ENCODE measurements around the gene WDR62.

The WDR62 gene

DNA sequence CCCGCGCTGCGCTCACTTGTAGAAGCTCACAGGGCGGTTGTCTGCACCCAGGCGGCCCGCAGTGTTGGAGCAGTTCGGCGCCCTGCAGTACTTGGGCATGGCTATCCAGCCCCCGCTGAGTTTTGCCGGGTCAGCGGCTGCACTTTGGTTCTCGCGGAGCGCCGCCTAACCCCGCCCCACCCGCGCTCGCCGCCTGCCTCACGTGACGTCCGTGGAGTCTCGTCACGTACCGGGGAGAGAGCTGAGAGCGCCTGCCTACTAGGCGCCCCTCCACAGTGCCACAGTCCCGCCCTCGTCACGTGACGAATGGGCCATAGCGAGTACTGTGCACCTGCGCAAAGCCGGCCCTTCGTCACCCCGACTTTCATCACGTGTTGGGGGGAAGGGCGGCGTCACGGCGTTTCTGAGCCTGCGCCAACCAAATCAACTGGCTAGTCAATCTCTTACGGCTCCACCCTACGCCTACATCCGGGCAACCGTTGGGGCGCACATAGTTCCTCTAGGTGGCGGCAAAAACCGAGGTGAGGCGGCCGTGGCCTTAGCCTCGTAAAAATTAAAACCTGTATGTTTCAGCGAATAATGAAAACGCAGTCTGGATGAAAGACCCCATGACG, 471 bp upstream of the WDR62 start, which contains the start of gene THAP8 (continued):
- peak; percentile 94 for TF ChIP-seq SCRT1 (tag by site-specific recombination; IDR thresholded peaks at IDR 0.05; ENCODE audit: borderline replicate concordance)
- TF ChIP-seq GLI2 (tag by site-specific recombination; IDR thresholded peaks at IDR 0.05; ENCODE audit: borderline replicate concordance, low read depth) = no peak
- peak; percentile 68 for TF ChIP-seq WT1 (tag by site-specific recombination; IDR thresholded peaks at IDR 0.05)
- TF ChIP-seq ZNF24 (tag by site-specific recombination; IDR thresholded peaks at IDR 0.05) = peak; percentile 95
- TF ChIP-seq ZNF585B (tag by site-specific recombination; IDR thresholded peaks at IDR 0.05) = no peak
- TF ChIP-seq, protein P1, sequence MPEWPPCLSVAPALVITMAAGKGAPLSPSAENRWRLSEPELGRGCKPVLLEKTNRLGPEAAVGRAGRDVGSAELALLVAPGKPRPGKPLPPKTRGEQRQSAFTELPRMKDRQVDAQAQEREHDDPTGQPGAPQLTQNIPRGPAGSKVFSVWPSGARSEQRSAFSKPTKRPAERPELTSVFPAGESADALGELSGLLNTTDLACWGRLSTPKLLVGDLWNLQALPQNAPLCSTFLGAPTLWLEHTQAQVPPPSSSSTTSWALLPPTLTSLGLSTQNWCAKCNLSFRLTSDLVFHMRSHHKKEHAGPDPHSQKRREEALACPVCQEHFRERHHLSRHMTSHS (tag by site-specific recombination; IDR thresholded peaks at IDR 0.05) = no peak
- TF ChIP-seq KLF16 (tag by site-specific recombination; IDR thresholded peaks at IDR 0.05) = peak; percentile 99
- TF ChIP-seq ZNF324 (tag by site-specific recombination; IDR thresholded peaks at IDR 0.05) = no peak; the same call in none of the 2 replicates
- TF ChIP-seq, protein P2, sequence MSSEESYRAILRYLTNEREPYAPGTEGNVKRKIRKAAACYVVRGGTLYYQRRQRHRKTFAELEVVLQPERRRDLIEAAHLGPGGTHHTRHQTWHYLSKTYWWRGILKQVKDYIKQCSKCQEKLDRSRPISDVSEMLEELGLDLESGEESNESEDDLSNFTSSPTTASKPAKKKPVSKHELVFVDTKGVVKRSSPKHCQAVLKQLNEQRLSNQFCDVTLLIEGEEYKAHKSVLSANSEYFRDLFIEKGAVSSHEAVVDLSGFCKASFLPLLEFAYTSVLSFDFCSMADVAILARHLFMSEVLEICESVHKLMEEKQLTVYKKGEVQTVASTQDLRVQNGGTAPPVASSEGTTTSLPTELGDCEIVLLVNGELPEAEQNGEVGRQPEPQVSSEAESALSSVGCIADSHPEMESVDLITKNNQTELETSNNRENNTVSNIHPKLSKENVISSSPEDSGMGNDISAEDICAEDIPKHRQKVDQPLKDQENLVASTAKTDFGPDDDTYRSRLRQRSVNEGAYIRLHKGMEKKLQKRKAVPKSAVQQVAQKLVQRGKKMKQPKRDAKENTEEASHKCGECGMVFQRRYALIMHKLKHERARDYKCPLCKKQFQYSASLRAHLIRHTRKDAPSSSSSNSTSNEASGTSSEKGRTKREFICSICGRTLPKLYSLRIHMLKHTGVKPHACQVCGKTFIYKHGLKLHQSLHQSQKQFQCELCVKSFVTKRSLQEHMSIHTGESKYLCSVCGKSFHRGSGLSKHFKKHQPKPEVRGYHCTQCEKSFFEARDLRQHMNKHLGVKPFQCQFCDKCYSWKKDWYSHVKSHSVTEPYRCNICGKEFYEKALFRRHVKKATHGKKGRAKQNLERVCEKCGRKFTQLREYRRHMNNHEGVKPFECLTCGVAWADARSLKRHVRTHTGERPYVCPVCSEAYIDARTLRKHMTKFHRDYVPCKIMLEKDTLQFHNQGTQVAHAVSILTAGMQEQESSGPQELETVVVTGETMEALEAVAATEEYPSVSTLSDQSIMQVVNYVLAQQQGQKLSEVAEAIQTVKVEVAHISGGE (tag by site-specific recombination; conservative IDR thresholded peaks at IDR 0.05; ENCODE audit: low read depth) = peak; percentile 44; the same call in 1 of the 2 replicates
- TF ChIP-seq HOXD13 (CRISPR knock-in tag; IDR thresholded peaks at IDR 0.05; ENCODE audit: borderline replicate concordance) = no peak
- TF ChIP-seq GLIS2 (tag by site-specific recombination; IDR thresholded peaks at IDR 0.05) = peak; percentile 73
- TF ChIP-seq ZBTB8A (tag by site-specific recombination; IDR thresholded peaks at IDR 0.05) = peak; percentile 99
- TF ChIP-seq ZNF610 (tag by site-specific recombination; IDR thresholded peaks at IDR 0.05; ENCODE audit: borderline replicate concordance) = peak; percentile 97
- TF ChIP-seq ZNF169 (tag by site-specific recombination; IDR thresholded peaks at IDR 0.05) = no peak
- TF ChIP-seq, protein P3, sequence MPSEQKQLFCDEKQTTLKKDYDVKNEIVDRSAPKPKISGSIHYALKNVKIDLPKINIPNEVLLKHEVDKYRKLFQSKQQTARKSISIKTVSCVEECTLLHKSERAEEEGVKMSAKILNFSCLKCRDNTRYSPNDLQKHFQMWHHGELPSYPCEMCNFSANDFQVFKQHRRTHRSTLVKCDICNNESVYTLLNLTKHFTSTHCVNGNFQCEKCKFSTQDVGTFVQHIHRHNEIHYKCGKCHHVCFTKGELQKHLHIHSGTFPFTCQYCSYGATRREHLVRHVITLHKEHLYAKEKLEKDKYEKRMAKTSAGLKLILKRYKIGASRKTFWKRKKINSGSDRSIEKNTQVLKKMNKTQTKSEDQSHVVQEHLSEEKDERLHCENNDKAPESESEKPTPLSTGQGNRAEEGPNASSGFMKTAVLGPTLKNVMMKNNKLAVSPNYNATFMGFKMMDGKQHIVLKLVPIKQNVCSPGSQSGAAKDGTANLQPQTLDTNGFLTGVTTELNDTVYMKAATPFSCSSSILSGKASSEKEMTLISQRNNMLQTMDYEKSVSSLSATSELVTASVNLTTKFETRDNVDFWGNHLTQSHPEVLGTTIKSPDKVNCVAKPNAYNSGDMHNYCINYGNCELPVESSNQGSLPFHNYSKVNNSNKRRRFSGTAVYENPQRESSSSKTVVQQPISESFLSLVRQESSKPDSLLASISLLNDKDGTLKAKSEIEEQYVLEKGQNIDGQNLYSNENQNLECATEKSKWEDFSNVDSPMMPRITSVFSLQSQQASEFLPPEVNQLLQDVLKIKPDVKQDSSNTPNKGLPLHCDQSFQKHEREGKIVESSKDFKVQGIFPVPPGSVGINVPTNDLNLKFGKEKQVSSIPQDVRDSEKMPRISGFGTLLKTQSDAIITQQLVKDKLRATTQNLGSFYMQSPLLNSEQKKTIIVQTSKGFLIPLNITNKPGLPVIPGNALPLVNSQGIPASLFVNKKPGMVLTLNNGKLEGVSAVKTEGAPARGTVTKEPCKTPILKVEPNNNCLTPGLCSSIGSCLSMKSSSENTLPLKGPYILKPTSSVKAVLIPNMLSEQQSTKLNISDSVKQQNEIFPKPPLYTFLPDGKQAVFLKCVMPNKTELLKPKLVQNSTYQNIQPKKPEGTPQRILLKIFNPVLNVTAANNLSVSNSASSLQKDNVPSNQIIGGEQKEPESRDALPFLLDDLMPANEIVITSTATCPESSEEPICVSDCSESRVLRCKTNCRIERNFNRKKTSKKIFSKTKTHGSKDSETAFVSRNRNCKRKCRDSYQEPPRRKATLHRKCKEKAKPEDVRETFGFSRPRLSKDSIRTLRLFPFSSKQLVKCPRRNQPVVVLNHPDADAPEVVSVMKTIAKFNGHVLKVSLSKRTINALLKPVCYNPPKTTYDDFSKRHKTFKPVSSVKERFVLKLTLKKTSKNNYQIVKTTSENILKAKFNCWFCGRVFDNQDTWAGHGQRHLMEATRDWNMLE (tag by site-specific recombination; conservative IDR thresholded peaks at IDR 0.05; ENCODE audit: low read depth) = 0 out of 2 replicates have a peak, but pooled peaks have one; percentile 8
- TF ChIP-seq ZBTB7A (tag by site-specific recombination; IDR thresholded peaks at IDR 0.05; ENCODE audit: low read depth) = peak; percentile 92
- TF ChIP-seq, protein P4, sequence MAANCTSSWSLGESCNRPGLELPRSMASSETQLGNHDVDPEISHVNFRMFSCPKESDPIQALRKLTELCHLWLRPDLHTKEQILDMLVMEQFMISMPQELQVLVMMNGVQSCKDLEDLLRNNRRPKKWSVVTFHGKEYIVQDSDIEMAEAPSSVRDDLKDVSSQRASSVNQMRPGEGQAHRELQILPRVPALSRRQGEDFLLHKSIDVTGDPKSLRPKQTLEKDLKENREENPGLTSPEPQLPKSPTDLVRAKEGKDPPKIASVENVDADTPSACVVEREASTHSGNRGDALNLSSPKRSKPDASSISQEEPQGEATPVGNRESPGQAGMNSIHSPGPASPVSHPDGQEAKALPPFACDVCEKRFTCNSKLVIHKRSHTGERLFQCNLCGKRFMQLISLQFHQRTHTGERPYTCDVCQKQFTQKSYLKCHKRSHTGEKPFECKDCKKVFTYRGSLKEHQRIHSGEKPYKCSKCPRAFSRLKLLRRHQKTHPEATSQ (tag by site-specific recombination; IDR thresholded peaks at IDR 0.05) = peak; percentile 99
- TF ChIP-seq KLF1 (tag by site-specific recombination; IDR thresholded peaks at IDR 0.05) = peak; percentile 98
- TF ChIP-seq, protein P5, sequence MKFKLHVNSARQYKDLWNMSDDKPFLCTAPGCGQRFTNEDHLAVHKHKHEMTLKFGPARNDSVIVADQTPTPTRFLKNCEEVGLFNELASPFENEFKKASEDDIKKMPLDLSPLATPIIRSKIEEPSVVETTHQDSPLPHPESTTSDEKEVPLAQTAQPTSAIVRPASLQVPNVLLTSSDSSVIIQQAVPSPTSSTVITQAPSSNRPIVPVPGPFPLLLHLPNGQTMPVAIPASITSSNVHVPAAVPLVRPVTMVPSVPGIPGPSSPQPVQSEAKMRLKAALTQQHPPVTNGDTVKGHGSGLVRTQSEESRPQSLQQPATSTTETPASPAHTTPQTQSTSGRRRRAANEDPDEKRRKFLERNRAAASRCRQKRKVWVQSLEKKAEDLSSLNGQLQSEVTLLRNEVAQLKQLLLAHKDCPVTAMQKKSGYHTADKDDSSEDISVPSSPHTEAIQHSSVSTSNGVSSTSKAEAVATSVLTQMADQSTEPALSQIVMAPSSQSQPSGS (tag by site-specific recombination; IDR thresholded peaks at IDR 0.05; ENCODE audit: low read depth) = peak; percentile 81
- peak; percentile 99 for TF ChIP-seq ZNF335 (tag by site-specific recombination; conservative IDR thresholded peaks at IDR 0.05)
- no peak for TF ChIP-seq TCF7L2 (IDR thresholded peaks at IDR 0.05; ENCODE audit: borderline replicate concordance, low read depth, low read length)
- TF ChIP-seq ZNF791 (tag by site-specific recombination; IDR thresholded peaks at IDR 0.05) = no peak
- TF ChIP-seq, protein P6, sequence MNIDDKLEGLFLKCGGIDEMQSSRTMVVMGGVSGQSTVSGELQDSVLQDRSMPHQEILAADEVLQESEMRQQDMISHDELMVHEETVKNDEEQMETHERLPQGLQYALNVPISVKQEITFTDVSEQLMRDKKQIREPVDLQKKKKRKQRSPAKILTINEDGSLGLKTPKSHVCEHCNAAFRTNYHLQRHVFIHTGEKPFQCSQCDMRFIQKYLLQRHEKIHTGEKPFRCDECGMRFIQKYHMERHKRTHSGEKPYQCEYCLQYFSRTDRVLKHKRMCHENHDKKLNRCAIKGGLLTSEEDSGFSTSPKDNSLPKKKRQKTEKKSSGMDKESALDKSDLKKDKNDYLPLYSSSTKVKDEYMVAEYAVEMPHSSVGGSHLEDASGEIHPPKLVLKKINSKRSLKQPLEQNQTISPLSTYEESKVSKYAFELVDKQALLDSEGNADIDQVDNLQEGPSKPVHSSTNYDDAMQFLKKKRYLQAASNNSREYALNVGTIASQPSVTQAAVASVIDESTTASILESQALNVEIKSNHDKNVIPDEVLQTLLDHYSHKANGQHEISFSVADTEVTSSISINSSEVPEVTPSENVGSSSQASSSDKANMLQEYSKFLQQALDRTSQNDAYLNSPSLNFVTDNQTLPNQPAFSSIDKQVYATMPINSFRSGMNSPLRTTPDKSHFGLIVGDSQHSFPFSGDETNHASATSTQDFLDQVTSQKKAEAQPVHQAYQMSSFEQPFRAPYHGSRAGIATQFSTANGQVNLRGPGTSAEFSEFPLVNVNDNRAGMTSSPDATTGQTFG (tag by site-specific recombination; IDR thresholded peaks at IDR 0.05; ENCODE audit: borderline replicate concordance) = no peak
- TF ChIP-seq ZNF701 (tag by site-specific recombination; IDR thresholded peaks at IDR 0.05) = no peak

All from HEK293 (cell line).